ENCODE measurements around the gene SMIM5. TPM values are rescaled to one million over a fixed set of nuclear protein-coding genes. Genes with fewer than 3 reads are reported as not detected.

Gene SMIM5
- total and polyA plus RNA-seq, 2 donors (not counting 3 experiments of a cell fraction or from before 2014, with no cell fraction given): not detected

DNA sequence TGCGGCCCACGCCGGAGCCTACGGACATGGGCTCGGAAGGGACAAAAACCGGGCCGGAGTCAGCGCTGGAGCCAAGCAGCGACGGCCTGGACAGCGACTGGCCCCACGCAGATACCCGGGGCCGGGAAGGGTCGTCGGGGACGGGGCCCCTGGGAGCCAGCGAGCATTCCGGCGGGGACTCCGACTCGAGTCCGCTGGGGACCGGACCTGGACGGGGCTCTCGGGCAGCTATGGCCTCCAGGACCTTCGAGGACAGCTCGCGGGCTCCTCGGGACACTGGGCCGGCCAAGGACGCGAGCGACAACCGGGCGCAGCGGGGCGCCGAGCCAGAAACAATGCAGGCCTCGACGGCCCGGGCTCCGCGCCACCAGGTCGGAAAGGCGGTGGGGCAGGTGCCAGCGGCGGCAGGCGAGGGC, 44.6 kb upstream of the SMIM5 start:
- Histone ChIP-seq H3K4me2 (ENCODE audit: insufficient read depth, low read length) (peak overlapping the region; percentile 54), H2AFZ (ENCODE audit: low read depth, low read length) (peak overlapping the region; percentile 95)
- TSS peak; percentile 52 for BruUV-seq (replicated peaks)

More for the DNA sequence above, 44.6 kb upstream of the SMIM5 start:
- no peak for DNase-seq (ENCODE audit: low read depth, low spot score)
- Histone ChIP-seq H3K9me1 (replicated peaks; ENCODE audit: control insufficient read depth, extremely low read depth, insufficient read depth, low read length) (no peaks in the 10 kb centered on the region), H3K36me3 (ENCODE audit: control insufficient read depth in 2 of 2, extremely low read depth in 1 of 2, insufficient read depth in 2 of 2, low read length in 2 of 2) (no peaks in the 10 kb centered on the region), H3K9me3 (replicated peaks; ENCODE audit: control insufficient read depth, insufficient read depth, low read length) (no peaks in the 10 kb centered on the region), H3K9ac (replicated peaks; ENCODE audit: extremely low read depth, insufficient read depth, low read length) (peak overlapping the region; percentile 75), H3K27ac (ENCODE audit: insufficient read depth, low read depth, low read length) (peak overlapping the region; percentile 68), H3K4me3 (replicated peaks in 1 of 3; ENCODE audit: insufficient read depth in 1 of 3, low read depth in 1 of 3, low read length in 3 of 3) (peak overlapping the region; percentile 42 to 56 (median 55)), H3K27me3 (ENCODE audit: control insufficient read depth in 2 of 2, insufficient read depth in 2 of 2, low read length in 2 of 2) (no peaks in the 10 kb centered on the region), H3K79me2 (ENCODE audit: control insufficient read depth, insufficient read depth, low read length) (no peaks in the 10 kb centered on the region), H3K4me1 (ENCODE audit: control insufficient read depth, extremely low read depth, insufficient read depth, low read length) (peaks cover 3% of the 10 kb centered on the region), H4K20me1 (replicated peaks; ENCODE audit: control insufficient read depth, extremely low read depth, insufficient read depth, low read length) (no peaks in the 10 kb centered on the region)
- TF ChIP-seq, protein P1, sequence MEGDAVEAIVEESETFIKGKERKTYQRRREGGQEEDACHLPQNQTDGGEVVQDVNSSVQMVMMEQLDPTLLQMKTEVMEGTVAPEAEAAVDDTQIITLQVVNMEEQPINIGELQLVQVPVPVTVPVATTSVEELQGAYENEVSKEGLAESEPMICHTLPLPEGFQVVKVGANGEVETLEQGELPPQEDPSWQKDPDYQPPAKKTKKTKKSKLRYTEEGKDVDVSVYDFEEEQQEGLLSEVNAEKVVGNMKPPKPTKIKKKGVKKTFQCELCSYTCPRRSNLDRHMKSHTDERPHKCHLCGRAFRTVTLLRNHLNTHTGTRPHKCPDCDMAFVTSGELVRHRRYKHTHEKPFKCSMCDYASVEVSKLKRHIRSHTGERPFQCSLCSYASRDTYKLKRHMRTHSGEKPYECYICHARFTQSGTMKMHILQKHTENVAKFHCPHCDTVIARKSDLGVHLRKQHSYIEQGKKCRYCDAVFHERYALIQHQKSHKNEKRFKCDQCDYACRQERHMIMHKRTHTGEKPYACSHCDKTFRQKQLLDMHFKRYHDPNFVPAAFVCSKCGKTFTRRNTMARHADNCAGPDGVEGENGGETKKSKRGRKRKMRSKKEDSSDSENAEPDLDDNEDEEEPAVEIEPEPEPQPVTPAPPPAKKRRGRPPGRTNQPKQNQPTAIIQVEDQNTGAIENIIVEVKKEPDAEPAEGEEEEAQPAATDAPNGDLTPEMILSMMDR (IDR thresholded peaks at IDR 0.05; ENCODE audit: extremely low read depth in 1 of 2, insufficient read depth in 1 of 2, low read depth in 1 of 2, low read length in 2 of 2): no peak
- TF ChIP-seq GATA2 (IDR thresholded peaks at IDR 0.05; ENCODE audit: insufficient read depth, insufficient read length, low read depth, low read length) (no peak), JUN (IDR thresholded peaks at IDR 0.05; ENCODE audit: borderline replicate concordance, insufficient read depth, insufficient read length, low read depth) (no peak), MYC (IDR thresholded peaks at IDR 0.05; ENCODE audit: low read depth, low read length) (no peak), EZH2 (IDR thresholded peaks at IDR 0.05; ENCODE audit: borderline replicate concordance, low read depth, low read length, severe bottlenecking) (no peak), POLR2AphosphoS5 (IDR thresholded peaks at IDR 0.05; ENCODE audit: insufficient read depth, low read depth, low read length) (peak; percentile 6)
- ChIA-PET POLR2A (no interaction called here), CTCF (interaction anchor here (0.6 to 1.4 kb wide), 12 partner anchors 10 to 159 kb away, joined by 3 to 13 read pairs (median 4); partner anchors contain the start of gene TSEN54)
- dilution Hi-C loops (cut with MboI; ENCODE audit: extremely low pct_ligation_motif_present, low sequenced_read_pairs): no loop called here
- intact Hi-C loops (cut with micrococcal nuclease): loop anchor here (1.0 to 2.0 kb wide), 3 partner anchors 64 to 162 kb away; partner anchors contain the start of genes LLGL2 and TSEN54
- no peak for FAIRE-seq
